Naive B cell (primary cell): ENCODE measurements around the gene ABCC6. TPM values are rescaled to one million over a fixed set of nuclear protein-coding genes. Genes with fewer than 3 reads are reported as not detected.
"Not testable (repeated sequence)": the region's sequence is repeated elsewhere in the genome, so short reads cannot be mapped to it uniquely, and the experiment has no call there.

ENCODE experiments used
- ATAC-seq, 2 donors: fragments of 150-1000 bp; cut with Tn5 transposase; 2 replicates each; pipeline ENCODE4 v1.10.0; 2021; ENCODE audit warnings: low read depth in 2 of 2, mild to moderate bottlenecking in 2 of 2, moderate library complexity in 2 of 2
- DNase-seq: peaks from one replicate; pipeline ENCODE4 v3.0.0; 2022
- H3K27ac Mint-ChIP-seq, 6 donors: one replicate each; pipeline ENCODE4 v1.8.0; 2020 to 2022; ENCODE audit warnings: mild to moderate bottlenecking in 6 of 6, mixed read lengths in 6 of 6, moderate library complexity in 5 of 6, inconsistent platforms in 2 of 6
- H3K27me3 Mint-ChIP-seq, 3 donors: one replicate each; pipeline ENCODE4 v1.8.0; 2021 to 2022; ENCODE audit warnings: mixed read lengths in 3 of 3, mild to moderate bottlenecking in 1 of 3
- H3K36me3 Mint-ChIP-seq, 2 donors: one replicate each; pipeline ENCODE4 v1.8.0; 2020 to 2022; ENCODE audit warnings: mixed read lengths in 2 of 2, inconsistent platforms in 1 of 2, mild to moderate bottlenecking in 1 of 2
- H3K4me1 Mint-ChIP-seq, 3 donors: one replicate each; pipeline ENCODE4 v1.8.0; 2020 to 2022; ENCODE audit warnings: mixed read lengths in 3 of 3, inconsistent platforms in 1 of 3, mild to moderate bottlenecking in 1 of 3, moderate library complexity in 1 of 3
- H3K4me3 Mint-ChIP-seq, 8 donors: one replicate each; pipeline ENCODE4 v1.8.0; 2020 to 2022; ENCODE audit warnings: mild to moderate bottlenecking in 8 of 8, mixed read lengths in 8 of 8, moderate library complexity in 8 of 8, inconsistent platforms in 2 of 8
- H3K9me3 Mint-ChIP-seq, 7 donors: one replicate each; pipeline ENCODE4 v1.8.0; 2020 to 2022; ENCODE audit warnings: mixed read lengths in 7 of 7, mild to moderate bottlenecking in 5 of 7, inconsistent platforms in 2 of 7, moderate library complexity in 1 of 7
- polyA plus RNA-seq, 6 donors: library from polyadenylated mRNA; unstranded; fragments of 300-500 nt; fragmentation: Illumina TruSeq; gene quantifications; one replicate each; pipeline ENCODE4 v1.2.3, GENCODE V29; 2021; ENCODE audit warnings: low read depth in 6 of 6

Gene ABCC6
- polyA plus RNA-seq, 6 donors from 2014 or later = 0.09 to 0.26 TPM; not detected in 4

DNA sequence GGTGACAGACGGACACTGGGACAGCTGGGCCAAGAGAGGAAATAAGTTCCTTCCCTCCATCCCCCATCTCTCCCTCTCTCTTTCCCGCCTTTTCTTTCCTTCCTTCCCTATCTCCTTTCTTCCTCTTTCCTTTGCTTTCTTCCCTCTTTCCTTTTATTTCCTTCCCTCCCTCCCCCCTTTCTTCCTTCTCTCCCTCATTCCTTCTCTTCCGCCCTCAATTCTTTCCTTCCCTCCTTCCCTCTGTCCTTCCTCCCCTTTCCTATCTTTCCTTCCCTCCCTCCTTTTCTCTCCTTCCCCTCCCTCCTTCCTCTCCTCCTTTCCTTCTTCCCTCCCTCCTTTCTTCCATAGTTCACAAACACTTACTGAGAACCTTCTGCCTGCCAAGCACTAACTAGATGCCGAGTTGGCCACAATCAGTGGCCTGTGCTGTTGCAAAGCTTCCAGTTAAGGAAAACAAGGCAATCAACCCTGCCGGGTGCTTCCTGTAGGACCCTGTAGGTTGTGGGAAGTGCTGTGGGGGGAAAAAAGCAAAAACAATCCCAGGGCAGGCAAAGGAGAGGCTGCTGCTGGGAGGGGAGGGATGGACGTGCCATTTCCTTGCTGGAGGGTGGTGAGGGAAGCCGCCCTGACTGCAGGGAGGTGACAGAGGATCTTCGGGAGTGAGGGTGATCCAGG is 31.7 kb downstream of the ABCC6 start:
- DNase-seq = no peak
- H3K27me3 Mint-ChIP-seq = peaks cover 7 to 19% (median 18%) of the 10 kb centered on the region in 3 donors
- no peaks in the 10 kb centered on the region for H3K4me1 Mint-ChIP-seq
- no peak overlapping the region for H3K4me3 Mint-ChIP-seq
- no peak for ATAC-seq
- H3K36me3 Mint-ChIP-seq = no peaks in the 10 kb centered on the region
- no peak overlapping the region for H3K27ac Mint-ChIP-seq
- H3K9me3 Mint-ChIP-seq = no peaks in the 10 kb centered on the region

DNA sequence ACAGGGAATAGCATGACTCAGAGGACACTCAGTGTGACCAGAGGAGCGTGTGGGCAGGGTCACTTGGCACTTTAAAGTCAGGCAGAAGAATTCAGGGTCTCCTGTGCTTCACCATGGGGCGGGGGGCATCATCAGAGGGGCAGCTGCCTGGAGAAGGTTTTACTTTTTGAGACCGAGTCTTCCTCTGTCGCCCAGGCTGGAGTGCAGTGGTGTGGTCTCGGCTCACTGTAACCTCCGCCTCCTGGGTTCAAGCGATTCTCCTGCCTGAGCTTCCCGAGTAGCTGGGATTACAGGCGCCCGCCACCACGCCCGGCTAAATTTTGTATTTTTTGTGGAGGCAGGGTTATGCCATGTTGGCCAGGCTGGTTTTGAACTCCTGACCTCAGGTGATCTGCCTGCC is 32.3 kb downstream of the ABCC6 start:
- not testable (repeated sequence) for H3K9me3 Mint-ChIP-seq, H3K4me3 Mint-ChIP-seq, H3K27ac Mint-ChIP-seq, ATAC-seq, H3K36me3 Mint-ChIP-seq, H3K4me1 Mint-ChIP-seq, DNase-seq
- H3K27me3 Mint-ChIP-seq = peaks cover 7 to 19% (median 18%) of the 10 kb centered on the region in 3 donors

DNA sequence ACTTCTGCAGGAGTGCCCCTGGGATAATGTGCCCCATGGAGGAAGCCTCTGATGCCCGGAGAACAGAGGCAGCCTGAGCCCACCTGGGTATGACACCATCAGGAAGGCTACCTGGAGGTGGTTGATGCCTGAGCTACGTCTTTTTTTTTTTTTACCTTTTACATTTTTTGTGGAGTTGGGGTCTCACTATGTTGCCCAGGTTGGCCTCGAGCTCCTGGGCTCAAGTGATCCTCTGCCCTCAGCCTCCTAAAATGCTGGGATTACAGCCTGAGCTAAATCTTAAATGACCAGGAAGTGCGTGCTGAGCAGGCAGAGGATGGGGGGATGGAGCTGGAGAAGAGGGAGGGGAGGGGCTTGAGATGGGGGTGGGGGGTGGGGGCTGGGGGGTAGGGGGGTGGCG is 32.7 kb downstream of the ABCC6 start:
- DNase-seq (no peak), ATAC-seq (no peak)
- Mint-ChIP-seq H3K27me3 (peaks cover 7 to 19% (median 18%) of the 10 kb centered on the region in 3 donors), H3K4me1 (no peaks in the 10 kb centered on the region), H3K9me3 (no peaks in the 10 kb centered on the region), H3K27ac (peak overlapping the region in 1 of 6 donors; percentile 82), H3K4me3 (no peak overlapping the region), H3K36me3 (no peaks in the 10 kb centered on the region)

DNA sequence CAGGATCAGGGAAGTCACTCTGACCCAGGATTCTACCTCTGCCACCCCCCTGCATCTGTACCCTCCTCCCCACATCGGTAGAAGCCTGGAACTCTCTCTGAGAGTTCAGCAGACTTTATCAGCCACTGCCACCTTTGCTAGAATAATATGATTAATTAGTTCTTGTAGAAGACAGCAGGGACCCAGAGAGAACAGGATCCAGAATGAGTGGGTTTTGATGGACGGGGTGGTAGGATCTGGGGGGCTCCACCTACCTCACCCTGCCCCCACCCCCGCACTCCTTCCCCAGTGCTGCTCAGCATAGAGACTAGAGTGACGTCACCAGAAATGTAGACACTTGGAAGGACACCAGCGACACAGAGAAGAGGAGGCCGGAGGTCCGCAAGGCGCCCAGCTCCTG is 33.5 kb downstream of the ABCC6 start:
- ATAC-seq = no peak
- H3K4me1 Mint-ChIP-seq = no peaks in the 10 kb centered on the region
- H3K27ac Mint-ChIP-seq = no peak overlapping the region
- H3K27me3 Mint-ChIP-seq = peaks cover 4 to 19% (median 18%) of the 10 kb centered on the region in 3 donors
- peak overlapping the region in 1 of 8 donors; percentile 37 for H3K4me3 Mint-ChIP-seq
- DNase-seq = no peak
- H3K9me3 Mint-ChIP-seq = no peaks in the 10 kb centered on the region
- H3K36me3 Mint-ChIP-seq = no peaks in the 10 kb centered on the region

DNA sequence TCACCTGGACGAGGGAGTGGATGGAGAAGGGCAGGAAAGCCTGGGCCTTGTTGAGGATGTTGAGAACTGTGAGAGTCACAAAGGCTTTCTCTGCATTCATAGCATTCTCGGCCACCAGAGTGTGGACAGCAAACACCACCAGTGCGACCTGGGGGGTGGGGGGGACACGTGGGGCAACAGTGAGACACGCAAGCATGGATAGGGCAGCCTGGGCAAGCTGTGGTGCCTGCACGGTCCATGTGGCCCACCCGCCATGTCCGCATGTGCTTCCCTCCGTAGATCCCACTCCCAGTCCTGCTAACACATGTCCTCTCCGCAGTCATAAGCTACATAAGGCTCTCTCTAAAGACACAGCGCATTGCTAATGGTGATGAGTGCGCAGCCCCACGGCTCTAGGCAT is 34.5 kb downstream of the ABCC6 start:
- no peak for DNase-seq
- Mint-ChIP-seq H3K4me3 (no peak overlapping the region), H3K27ac (no peak overlapping the region), H3K4me1 (no peaks in the 10 kb centered on the region), H3K27me3 (peaks cover 4 to 19% (median 18%) of the 10 kb centered on the region in 3 donors), H3K9me3 (no peaks in the 10 kb centered on the region), H3K36me3 (no peaks in the 10 kb centered on the region)
- ATAC-seq = no peak

DNA sequence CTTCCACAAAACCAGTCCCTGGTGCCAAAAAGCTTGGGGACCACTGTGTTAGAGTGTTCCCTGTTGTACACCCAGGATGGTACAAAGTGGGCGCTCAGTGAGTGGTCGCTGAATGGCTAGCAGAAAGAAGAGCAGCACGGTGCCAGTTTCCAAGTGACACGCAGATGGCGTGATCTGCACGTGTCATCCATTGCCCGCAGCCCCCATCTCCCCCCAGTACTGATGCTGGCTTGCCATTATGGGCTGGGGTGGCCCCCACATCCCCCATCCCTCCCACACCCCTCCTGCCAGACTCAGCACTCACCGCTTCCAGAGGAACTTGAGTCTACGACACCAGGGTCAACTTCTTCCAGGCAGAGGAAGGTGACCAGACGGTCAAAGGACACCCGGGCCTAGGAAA is 36.5 kb downstream of the ABCC6 start:
- Mint-ChIP-seq H3K9me3 (no peaks in the 10 kb centered on the region), H3K27ac (no peak overlapping the region), H3K27me3 (peaks cover 4 to 16% (median 14%) of the 10 kb centered on the region in 3 donors), H3K36me3 (no peaks in the 10 kb centered on the region), H3K4me1 (no peaks in the 10 kb centered on the region), H3K4me3 (no peak overlapping the region)
- ATAC-seq (no peak), DNase-seq (no peak)

DNA sequence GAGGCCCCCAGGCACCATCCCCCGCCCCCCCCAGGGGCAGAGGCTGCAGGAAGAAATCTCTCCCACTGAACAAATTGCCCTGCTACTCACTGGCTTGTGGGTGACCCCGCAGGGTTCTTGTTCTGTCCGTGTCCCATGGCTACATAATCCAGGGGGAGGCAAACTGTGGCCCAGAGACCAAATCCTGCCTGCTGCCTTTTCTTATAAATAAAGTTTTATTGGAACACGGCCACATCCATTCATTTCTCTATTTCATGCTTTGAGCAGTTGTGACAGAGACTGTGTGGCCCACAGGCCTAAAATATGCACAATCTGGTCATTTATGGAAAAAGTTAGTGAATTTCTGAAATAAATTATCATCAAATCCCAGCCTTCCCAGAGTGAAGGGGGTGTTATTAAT is 38.2 kb downstream of the ABCC6 start:
- Mint-ChIP-seq H3K4me1 (no peaks in the 10 kb centered on the region), H3K36me3 (no peaks in the 10 kb centered on the region), H3K27me3 (peaks cover 2 to 13% (median 4%) of the 10 kb centered on the region in 3 donors), H3K9me3 (no peaks in the 10 kb centered on the region), H3K4me3 (no peak overlapping the region), H3K27ac (no peak overlapping the region)
- ATAC-seq = no peak
- no peak for DNase-seq

DNA sequence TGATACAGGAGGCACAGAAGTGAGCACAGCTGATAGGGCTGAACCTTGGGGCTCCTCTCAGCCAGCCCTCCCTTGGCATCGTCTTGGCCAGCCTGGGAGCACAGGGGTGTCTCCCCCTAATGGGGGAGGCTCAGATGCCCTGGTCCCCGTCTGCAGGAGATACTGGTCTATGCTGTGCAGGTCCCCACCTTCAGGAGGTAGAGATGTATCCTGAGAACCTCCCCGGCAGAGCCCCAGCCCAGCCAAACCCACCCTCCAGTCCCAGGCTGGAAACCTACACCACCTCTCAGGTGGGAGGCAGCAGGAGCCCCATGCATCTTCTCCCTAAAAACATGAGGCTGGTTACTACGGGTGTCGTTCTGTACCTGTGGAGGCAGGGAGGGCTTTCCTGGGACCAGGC is 38.7 kb downstream of the ABCC6 start:
- Mint-ChIP-seq H3K36me3 (no peaks in the 10 kb centered on the region), H3K27ac (no peak overlapping the region), H3K27me3 (peaks cover 0 to 8% (median 4%) of the 10 kb centered on the region in 3 donors), H3K4me1 (no peaks in the 10 kb centered on the region), H3K4me3 (no peak overlapping the region), H3K9me3 (no peaks in the 10 kb centered on the region)
- no peak for ATAC-seq
- DNase-seq = no peak

DNA sequence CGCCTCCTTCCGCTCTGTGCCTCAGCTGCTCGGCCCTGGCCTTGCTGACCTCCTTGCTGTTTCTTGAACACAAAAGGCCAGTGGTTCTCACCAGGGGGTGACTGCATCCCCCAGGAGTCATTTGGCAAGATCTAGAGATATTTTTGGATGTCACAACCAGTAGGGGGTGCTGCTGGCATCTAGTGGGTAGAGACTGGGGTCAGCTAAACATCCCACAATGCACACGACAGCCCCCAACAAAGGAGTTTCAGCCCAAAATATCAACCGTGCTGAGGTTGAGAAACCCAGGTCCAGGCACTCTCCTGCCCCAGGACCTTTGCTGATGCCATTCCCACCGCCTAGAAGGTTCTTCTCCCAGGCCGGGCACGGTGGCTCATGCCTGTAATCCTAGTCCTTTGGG is 39.7 kb downstream of the ABCC6 start:
- H3K4me1 Mint-ChIP-seq = no peaks in the 10 kb centered on the region
- H3K4me3 Mint-ChIP-seq = no peak overlapping the region
- DNase-seq = no peak
- H3K27me3 Mint-ChIP-seq = peaks cover 0 to 8% (median 4%) of the 10 kb centered on the region in 3 donors
- no peaks in the 10 kb centered on the region for H3K36me3 Mint-ChIP-seq
- no peak overlapping the region for H3K27ac Mint-ChIP-seq
- peaks cover 0 to 4% (median 0%) of the 10 kb centered on the region in 7 donors for H3K9me3 Mint-ChIP-seq
- no peak for ATAC-seq

DNA sequence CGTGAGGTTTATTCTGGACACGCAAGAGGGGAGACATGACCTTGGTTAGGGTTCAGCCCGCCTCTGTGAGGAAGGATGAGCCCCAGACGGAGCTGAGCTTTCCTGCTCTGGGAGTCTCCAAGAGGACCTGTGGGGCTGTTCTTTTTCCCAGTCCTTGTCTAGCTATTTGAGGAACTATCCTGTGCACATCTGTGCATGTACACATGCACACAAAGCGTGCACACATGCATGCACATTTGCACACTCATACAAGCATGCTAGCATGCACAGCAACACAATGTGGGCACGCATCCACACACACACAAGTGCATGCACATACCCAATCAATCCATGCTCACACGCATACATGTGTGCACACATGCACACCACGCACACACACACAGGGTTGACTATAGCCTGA is 40.4 kb downstream of the ABCC6 start:
- Mint-ChIP-seq H3K4me3 (no peak overlapping the region), H3K27ac (peak overlapping the region in 1 of 6 donors; percentile 74), H3K4me1 (no peaks in the 10 kb centered on the region), H3K9me3 (peaks cover 0 to 4% (median 0%) of the 10 kb centered on the region in 7 donors), H3K36me3 (no peaks in the 10 kb centered on the region), H3K27me3 (peaks cover 2 to 8% (median 4%) of the 10 kb centered on the region in 3 donors)
- ATAC-seq = no peak
- no peak for DNase-seq

DNA sequence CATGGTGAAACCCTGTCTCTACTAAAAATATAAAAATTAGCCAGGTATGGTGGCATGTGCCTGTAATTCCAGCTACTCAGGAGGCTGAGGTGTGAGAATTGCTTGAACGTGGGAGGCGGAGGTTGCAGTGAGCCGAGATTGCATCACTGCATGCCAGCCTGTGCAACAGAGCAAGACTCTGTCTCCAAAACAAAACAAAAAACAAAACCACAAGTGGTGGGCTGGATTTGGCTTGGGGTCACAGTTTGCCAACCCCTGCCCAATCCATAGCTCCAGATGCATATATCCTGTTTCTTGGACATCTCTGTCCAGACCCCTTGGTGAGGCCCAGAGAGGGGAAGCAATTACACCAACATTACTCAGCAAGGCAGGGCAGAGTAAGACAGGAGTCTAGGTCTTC is 41.5 kb downstream of the ABCC6 start:
- H3K4me3 Mint-ChIP-seq, ATAC-seq, H3K27ac Mint-ChIP-seq, H3K36me3 Mint-ChIP-seq, H3K4me1 Mint-ChIP-seq, DNase-seq, H3K27me3 Mint-ChIP-seq, H3K9me3 Mint-ChIP-seq: not testable (repeated sequence)

DNA sequence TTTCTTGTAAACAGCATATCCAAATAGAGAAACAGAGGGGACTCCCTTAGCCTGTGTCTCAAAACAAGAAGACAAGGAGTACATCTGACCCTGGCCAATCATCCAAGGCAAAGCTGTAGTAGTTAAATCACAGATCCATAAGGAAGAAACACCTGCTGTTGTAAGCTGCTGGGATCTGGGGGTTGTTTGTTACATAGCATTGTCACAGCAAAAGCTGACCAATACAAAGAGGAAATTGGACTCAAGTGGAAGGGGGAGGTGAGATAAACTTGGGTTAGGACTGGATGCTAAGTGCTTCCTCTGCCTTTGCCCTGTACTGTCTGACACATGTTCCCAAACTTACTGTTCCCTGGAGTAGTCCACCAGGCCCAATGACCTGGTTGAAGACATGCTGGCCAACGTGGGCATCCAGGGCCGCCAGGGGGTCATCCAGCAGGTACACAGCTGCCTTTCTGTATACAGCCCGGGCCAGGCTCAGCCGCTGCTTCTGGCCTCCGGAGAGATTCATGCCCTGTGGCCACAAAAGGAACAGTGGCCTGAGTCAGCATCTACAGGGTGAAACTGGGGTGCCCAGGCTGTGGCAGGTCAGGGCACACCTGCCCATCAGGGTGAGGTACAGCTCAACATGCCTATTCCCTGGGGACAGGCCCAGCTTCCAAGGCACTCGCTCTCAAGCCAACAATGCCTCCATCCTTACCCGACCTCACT is 44.7 kb downstream of the ABCC6 start:
- no peak overlapping the region for H3K4me3 Mint-ChIP-seq
- DNase-seq = no peak

DNA sequence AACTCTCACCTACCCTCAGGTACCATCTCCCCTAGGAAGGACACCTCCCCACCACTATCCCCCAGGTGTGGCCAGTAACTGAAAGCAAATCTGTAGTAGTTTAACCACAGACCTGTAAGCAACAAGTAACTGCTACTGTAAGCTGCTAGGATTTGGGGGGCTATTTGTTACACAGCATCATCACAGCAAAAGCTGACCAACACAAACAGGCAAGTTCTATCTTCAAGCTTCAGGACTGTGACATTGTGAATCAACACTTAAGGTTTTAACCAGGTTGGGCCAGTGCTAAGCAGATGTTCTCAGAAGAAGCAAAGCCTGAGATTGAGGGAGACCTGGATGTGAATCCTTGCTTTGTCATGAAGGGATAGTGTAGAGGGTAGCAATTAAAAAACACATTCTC is 47.0 kb downstream of the ABCC6 start:
- no peak for ATAC-seq

More for the DNA sequence above, 44.7 kb downstream of the ABCC6 start:
- H3K4me1 Mint-ChIP-seq = no peaks in the 10 kb centered on the region
- H3K36me3 Mint-ChIP-seq = no peaks in the 10 kb centered on the region
- ATAC-seq = no peak
- peaks cover 2 to 11% (median 5%) of the 10 kb centered on the region in 7 donors for H3K9me3 Mint-ChIP-seq
- H3K27ac Mint-ChIP-seq = no peak overlapping the region
- H3K27me3 Mint-ChIP-seq = peaks cover 0 to 8% (median 8%) of the 10 kb centered on the region in 3 donors

DNA sequence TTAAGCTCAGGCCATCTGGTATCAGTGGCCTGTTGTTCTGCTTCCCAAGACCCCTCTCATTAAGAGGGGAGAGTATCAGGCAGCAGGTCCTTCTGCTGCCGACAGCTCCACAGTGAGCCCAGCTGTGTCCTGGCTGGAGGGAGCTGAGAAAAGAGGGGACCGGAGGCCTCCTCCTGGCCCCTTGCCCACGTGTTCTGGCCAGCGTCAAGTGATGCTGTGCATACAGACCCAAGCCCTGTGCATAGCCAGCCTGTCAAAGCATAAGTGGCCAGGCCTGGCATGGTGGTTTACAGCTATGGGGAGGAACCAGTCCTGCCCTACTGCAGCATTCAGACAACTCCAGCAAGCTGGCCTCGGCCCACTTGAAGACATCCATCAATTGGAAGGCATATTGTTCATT is 48.0 kb downstream of the ABCC6 start:
- H3K27ac Mint-ChIP-seq = no peak overlapping the region
- ATAC-seq = no peak
- no peak for DNase-seq
- H3K9me3 Mint-ChIP-seq = peaks cover 2 to 11% (median 8%) of the 10 kb centered on the region in 7 donors
- no peaks in the 10 kb centered on the region for H3K36me3 Mint-ChIP-seq
- H3K4me1 Mint-ChIP-seq = no peaks in the 10 kb centered on the region
- no peak overlapping the region for H3K4me3 Mint-ChIP-seq
- peaks cover 0 to 8% (median 0%) of the 10 kb centered on the region in 3 donors for H3K27me3 Mint-ChIP-seq

More for the DNA sequence above, 47.0 kb downstream of the ABCC6 start:
- H3K4me3 Mint-ChIP-seq = no peak overlapping the region
- no peaks in the 10 kb centered on the region for H3K36me3 Mint-ChIP-seq
- peaks cover 2 to 11% (median 7%) of the 10 kb centered on the region in 7 donors for H3K9me3 Mint-ChIP-seq
- DNase-seq = no peak
- H3K27ac Mint-ChIP-seq = no peak overlapping the region
- H3K4me1 Mint-ChIP-seq = no peaks in the 10 kb centered on the region
- peaks cover 0 to 8% (median 8%) of the 10 kb centered on the region in 3 donors for H3K27me3 Mint-ChIP-seq
